ENCODE results near the gene DTNA. TPM values are rescaled to one million over a fixed set of nuclear protein-coding genes. Genes with fewer than 3 reads are reported as not detected.

DTNA gene
- total and polyA plus RNA-seq, 2 of the 8 experiments (the other 6 are each of a cell fraction or from before 2014, with no cell fraction given) = 30.2 to 32.7 TPM

DNA sequence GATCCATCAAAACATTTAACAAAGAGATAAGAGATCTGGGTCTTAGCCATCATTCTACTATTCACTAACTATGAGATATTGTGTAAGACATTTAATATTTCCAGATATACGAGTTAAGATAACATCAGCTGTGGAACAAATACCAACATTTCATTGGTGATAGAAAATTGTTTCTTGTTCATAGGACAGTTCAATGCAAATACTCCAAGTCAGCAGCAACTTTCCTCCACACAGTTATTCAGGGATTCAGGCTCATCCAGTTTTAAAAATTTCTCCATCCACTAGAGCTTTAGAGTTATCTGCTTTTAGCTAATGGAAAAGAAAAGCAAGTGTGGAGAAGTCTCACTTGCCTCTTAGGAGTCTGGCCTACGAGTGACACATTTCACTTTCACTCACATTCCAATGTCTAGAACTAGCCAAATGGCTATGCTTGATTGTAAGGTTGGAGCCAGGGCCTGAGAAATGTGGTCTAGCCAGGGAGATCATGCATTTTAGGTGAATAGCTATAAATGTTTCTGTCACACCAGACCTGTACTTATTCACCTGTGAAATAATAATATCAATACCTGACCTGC lies 211.8 kb downstream of the DTNA start (continued):
- TF ChIP-seq CEBPB (IDR thresholded peaks at IDR 0.05; ENCODE audit: low read depth, low read length) (no peak), CHD2 (IDR thresholded peaks at IDR 0.05; ENCODE audit: low read length) (no peak)
- TF ChIP-seq, protein P1, sequence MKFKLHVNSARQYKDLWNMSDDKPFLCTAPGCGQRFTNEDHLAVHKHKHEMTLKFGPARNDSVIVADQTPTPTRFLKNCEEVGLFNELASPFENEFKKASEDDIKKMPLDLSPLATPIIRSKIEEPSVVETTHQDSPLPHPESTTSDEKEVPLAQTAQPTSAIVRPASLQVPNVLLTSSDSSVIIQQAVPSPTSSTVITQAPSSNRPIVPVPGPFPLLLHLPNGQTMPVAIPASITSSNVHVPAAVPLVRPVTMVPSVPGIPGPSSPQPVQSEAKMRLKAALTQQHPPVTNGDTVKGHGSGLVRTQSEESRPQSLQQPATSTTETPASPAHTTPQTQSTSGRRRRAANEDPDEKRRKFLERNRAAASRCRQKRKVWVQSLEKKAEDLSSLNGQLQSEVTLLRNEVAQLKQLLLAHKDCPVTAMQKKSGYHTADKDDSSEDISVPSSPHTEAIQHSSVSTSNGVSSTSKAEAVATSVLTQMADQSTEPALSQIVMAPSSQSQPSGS (IDR thresholded peaks at IDR 0.05; ENCODE audit: low read length) = no peak
- TF ChIP-seq, protein P2, sequence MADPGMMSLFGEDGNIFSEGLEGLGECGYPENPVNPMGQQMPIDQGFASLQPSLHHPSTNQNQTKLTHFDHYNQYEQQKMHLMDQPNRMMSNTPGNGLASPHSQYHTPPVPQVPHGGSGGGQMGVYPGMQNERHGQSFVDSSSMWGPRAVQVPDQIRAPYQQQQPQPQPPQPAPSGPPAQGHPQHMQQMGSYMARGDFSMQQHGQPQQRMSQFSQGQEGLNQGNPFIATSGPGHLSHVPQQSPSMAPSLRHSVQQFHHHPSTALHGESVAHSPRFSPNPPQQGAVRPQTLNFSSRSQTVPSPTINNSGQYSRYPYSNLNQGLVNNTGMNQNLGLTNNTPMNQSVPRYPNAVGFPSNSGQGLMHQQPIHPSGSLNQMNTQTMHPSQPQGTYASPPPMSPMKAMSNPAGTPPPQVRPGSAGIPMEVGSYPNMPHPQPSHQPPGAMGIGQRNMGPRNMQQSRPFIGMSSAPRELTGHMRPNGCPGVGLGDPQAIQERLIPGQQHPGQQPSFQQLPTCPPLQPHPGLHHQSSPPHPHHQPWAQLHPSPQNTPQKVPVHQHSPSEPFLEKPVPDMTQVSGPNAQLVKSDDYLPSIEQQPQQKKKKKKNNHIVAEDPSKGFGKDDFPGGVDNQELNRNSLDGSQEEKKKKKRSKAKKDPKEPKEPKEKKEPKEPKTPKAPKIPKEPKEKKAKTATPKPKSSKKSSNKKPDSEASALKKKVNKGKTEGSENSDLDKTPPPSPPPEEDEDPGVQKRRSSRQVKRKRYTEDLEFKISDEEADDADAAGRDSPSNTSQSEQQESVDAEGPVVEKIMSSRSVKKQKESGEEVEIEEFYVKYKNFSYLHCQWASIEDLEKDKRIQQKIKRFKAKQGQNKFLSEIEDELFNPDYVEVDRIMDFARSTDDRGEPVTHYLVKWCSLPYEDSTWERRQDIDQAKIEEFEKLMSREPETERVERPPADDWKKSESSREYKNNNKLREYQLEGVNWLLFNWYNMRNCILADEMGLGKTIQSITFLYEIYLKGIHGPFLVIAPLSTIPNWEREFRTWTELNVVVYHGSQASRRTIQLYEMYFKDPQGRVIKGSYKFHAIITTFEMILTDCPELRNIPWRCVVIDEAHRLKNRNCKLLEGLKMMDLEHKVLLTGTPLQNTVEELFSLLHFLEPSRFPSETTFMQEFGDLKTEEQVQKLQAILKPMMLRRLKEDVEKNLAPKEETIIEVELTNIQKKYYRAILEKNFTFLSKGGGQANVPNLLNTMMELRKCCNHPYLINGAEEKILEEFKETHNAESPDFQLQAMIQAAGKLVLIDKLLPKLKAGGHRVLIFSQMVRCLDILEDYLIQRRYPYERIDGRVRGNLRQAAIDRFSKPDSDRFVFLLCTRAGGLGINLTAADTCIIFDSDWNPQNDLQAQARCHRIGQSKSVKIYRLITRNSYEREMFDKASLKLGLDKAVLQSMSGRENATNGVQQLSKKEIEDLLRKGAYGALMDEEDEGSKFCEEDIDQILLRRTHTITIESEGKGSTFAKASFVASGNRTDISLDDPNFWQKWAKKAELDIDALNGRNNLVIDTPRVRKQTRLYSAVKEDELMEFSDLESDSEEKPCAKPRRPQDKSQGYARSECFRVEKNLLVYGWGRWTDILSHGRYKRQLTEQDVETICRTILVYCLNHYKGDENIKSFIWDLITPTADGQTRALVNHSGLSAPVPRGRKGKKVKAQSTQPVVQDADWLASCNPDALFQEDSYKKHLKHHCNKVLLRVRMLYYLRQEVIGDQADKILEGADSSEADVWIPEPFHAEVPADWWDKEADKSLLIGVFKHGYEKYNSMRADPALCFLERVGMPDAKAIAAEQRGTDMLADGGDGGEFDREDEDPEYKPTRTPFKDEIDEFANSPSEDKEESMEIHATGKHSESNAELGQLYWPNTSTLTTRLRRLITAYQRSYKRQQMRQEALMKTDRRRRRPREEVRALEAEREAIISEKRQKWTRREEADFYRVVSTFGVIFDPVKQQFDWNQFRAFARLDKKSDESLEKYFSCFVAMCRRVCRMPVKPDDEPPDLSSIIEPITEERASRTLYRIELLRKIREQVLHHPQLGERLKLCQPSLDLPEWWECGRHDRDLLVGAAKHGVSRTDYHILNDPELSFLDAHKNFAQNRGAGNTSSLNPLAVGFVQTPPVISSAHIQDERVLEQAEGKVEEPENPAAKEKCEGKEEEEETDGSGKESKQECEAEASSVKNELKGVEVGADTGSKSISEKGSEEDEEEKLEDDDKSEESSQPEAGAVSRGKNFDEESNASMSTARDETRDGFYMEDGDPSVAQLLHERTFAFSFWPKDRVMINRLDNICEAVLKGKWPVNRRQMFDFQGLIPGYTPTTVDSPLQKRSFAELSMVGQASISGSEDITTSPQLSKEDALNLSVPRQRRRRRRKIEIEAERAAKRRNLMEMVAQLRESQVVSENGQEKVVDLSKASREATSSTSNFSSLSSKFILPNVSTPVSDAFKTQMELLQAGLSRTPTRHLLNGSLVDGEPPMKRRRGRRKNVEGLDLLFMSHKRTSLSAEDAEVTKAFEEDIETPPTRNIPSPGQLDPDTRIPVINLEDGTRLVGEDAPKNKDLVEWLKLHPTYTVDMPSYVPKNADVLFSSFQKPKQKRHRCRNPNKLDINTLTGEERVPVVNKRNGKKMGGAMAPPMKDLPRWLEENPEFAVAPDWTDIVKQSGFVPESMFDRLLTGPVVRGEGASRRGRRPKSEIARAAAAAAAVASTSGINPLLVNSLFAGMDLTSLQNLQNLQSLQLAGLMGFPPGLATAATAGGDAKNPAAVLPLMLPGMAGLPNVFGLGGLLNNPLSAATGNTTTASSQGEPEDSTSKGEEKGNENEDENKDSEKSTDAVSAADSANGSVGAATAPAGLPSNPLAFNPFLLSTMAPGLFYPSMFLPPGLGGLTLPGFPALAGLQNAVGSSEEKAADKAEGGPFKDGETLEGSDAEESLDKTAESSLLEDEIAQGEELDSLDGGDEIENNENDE (IDR thresholded peaks at IDR 0.05; ENCODE audit: insufficient replicate concordance, low read length) = no peak
- TF ChIP-seq, protein P3, sequence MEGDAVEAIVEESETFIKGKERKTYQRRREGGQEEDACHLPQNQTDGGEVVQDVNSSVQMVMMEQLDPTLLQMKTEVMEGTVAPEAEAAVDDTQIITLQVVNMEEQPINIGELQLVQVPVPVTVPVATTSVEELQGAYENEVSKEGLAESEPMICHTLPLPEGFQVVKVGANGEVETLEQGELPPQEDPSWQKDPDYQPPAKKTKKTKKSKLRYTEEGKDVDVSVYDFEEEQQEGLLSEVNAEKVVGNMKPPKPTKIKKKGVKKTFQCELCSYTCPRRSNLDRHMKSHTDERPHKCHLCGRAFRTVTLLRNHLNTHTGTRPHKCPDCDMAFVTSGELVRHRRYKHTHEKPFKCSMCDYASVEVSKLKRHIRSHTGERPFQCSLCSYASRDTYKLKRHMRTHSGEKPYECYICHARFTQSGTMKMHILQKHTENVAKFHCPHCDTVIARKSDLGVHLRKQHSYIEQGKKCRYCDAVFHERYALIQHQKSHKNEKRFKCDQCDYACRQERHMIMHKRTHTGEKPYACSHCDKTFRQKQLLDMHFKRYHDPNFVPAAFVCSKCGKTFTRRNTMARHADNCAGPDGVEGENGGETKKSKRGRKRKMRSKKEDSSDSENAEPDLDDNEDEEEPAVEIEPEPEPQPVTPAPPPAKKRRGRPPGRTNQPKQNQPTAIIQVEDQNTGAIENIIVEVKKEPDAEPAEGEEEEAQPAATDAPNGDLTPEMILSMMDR (IDR thresholded peaks at IDR 0.05; ENCODE audit: control extremely low read depth in 1 of 3, insufficient read depth in 1 of 3, low read depth in 1 of 3, low read length in 3 of 3) = no peak
